HG03378 (cell line): ENCODE measurements around the gene NME1.
A peak's percentile ranks its signal among the peaks of the same experiment; 100 is the strongest.
"Not testable (repeated sequence)": the region's sequence is repeated elsewhere in the genome, so short reads cannot be mapped to it uniquely, and the experiment has no call there.

Source experiments
- ATAC-seq: cut with Tn5 transposase; IDR thresholded peaks from one replicate; pipeline ENCODE4 v1.9.1; 2021; ENCODE audit warnings: mild to moderate bottlenecking, moderate library complexity; ENCODE audit not compliant: unreplicated experiment

NME1 gene

GRCh38 chr17:51153210-51154072 is at the start of gene NME1:
Gene NME1 (plus strand): TSS chr17:51153559. CDS start chr17:51155655, 2,096 bp downstream.
- peak; percentile 96 for ATAC-seq

DNA sequence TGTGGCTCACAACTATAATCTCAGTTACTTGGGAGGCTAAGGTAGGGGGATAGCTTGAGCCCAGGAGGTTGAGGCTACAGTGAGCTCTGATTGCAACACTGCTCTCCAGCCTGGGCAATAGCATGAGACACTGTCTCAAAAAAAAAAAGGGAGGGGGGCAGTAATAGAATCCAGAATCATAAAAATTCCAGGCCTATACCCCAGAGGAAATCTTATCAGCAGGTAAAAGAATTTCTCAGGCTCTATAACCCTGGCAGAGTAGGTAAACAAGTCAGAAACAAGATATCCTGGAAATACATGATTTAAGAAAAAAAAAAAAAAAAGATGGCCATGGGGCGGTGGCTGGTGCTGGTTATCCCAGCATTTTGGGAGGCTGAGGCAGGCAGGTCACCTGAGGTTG is 45.6 kb upstream of the NME1 start:
- ATAC-seq: no peak

DNA sequence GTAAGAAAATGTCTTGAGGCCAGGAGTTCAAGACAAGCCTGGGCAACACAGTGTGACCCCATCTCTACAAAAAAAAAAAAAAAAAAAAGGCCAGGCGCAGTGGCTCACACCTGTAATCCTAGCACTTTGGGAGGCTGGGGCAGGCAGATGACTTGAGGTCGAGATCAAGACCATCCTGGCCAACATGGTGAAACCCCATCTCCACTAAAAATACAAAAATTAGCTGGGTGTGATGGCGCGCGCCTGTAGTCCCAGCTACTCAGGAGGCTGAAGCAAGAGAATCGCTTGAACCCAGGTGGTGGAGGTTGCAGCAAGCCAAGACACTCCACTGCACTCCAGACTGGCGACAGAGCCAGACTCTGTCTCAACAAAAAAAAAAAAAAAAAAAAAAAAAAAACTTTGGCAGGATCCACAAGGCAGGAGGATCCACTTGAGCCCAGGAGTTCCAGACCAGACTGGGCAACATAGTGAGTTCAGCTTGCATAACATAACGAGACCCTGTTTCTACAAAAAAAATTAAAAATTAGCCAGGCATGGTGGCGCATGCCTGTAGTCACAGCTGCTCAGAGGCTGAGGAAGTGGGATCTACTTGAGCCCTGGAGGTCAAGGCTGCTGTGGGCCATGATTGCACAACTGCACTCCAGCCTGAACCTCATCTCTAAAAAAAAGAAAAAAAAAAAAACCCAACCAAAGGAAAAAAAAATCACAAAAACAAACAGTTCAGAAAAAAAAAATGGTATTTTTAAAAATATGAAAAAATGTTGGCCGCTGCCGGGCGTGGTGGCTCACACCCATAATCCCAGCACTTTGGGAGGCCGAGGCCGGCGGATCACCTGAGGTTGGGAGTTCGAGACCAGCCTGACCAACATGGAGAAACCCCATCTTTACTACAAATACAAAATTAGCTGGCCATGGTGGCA is 40.8 kb upstream of the NME1 start:
- not testable (repeated sequence) for ATAC-seq

- no peak for ATAC-seq
These were observed 38.2 kb upstream of the NME1 start for GRCh38 chr17:51115179-51115578.

GRCh38 chr17:51118330-51119195 is 34.8 kb upstream of the NME1 start:
- ATAC-seq: no peak

GRCh38 chr17:51119415-51120356 is 33.7 kb upstream of the NME1 start:
- no peak for ATAC-seq

- ATAC-seq: peak; percentile 27
These were observed 33.0 kb upstream of the NME1 start for GRCh38 chr17:51120357-51120738.

GRCh38 chr17:51120739-51121619 is 32.4 kb upstream of the NME1 start, which contains the start of gene SPAG9:
Gene SPAG9 (minus strand): TSS chr17:51120868. CDS start chr17:51120656, 212 bp downstream.
- ATAC-seq: peak; percentile 32

- peak; percentile 45 for ATAC-seq
These were observed 31.5 kb upstream of the NME1 start for GRCh38 chr17:51121620-51122472.

DNA sequence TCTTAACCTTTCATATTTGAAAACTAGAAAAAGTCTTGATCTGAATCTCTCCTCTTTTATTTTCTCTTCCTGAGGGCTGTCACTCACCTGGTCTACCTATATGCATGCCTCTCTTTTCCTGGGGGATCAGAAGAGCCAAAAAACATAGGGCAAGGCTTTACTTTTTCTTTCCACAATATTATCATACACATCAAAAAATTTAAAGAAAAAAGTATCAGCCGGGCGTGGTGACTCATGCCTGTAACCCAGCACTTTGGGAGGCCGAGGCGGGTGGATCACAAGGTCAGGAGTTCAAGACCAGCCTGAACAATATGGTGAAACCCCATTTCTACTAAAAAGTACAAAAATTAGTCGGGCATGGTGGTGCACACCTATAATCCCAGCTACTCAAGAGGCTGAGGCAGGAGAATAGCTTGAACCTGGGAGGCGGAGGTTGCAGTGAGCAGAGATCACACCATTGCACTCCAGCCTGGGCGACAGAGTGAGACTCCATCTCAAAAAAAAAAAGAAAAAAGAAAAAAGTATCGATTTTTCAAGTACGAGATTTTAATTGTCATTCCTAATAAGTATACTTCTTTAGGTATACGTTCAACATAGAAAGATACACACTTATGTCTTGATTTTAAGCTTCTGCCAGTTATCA is 30.8 kb upstream of the NME1 start:
- not testable (repeated sequence) for ATAC-seq

DNA sequence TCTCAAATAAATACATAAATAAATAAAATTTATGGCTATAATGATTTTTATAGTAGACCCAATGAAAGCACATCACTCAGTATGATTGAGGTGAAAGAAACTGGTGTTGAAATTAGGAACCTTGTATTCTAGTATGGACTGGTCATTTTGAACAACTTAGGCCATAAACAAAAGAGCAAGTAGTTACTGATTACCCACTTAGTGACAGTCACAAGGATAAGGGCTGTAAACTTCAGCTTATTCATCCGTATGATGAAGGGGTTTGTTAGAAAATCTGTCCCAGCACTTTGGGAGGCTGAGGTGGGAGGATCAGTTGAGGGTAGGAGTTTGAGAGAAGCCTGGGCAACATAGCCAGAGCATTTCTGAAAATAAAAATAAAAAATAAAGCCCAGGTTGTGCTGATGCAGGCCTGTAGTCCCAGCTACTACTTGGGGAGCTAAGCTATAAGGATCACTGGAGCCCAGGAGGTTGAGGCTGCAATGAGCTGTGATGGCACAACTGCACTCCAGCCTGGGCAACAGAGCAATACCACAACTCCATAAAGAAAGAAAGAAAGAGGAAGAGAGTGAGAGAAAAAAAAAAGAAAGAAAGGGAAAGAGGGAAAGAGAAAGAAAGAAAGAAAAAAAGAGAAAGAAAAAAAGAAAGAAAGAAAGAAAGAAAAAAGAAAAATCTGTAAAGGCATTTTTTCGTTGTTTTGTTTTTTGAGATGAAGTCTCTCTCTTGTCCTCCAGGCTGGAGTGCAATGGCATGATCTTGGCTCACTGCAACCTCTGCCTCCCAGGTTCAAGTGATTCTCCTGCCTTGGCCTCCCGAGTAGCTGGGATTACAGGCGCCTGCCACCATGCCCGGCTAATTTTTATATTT is 28.5 kb upstream of the NME1 start:
- no peak for ATAC-seq

GRCh38 chr17:51128076-51128475 is 25.3 kb upstream of the NME1 start:
- ATAC-seq: no peak

GRCh38 chr17:51132964-51133319 is 20.4 kb upstream of the NME1 start:
- ATAC-seq: peak; percentile 71

GRCh38 chr17:51133365-51133764 is 20.0 kb upstream of the NME1 start:
- no peak for ATAC-seq

- ATAC-seq: no peak
These were observed 17.4 kb upstream of the NME1 start for GRCh38 chr17:51135956-51136355.

GRCh38 chr17:51142597-51142996 is 10.8 kb upstream of the NME1 start:
- ATAC-seq: no peak
